NB4 (cell line): ENCODE results near the gene EXOC6B.

Experiments
- CTCF ChIP-seq: IDR thresholded peaks from one replicate; pipeline ENCODE4 v1.5.1; 2012; ENCODE audit warnings: low read depth, low read length
- POLR2A ChIP-seq: IDR thresholded peaks from 2 replicates; pipeline ENCODE4 v1.6.1; 2011; ENCODE audit warnings: mild to moderate bottlenecking; ENCODE audit not compliant: insufficient read length; ENCODE audit errors: extremely low read depth

GRCh38 chr2:72185206-72185605 lies 640.6 kb downstream of the EXOC6B start:
- no peak for TF ChIP-seq CTCF
- TF ChIP-seq POLR2A = no peak
